ENCODE data around the gene TMOD1. TPM values are rescaled to one million over a fixed set of nuclear protein-coding genes. Genes with fewer than 3 reads are reported as not detected.
"Not testable (repeated sequence)": the region's sequence is repeated elsewhere in the genome, so short reads cannot be mapped to it uniquely, and the experiment has no call there.

TMOD1 gene
- total and polyA plus RNA-seq, 2 of the 13 experiments (the other 11 are each of a cell fraction or from before 2014, with no cell fraction given) = 0.04 to 0.07 TPM

DNA sequence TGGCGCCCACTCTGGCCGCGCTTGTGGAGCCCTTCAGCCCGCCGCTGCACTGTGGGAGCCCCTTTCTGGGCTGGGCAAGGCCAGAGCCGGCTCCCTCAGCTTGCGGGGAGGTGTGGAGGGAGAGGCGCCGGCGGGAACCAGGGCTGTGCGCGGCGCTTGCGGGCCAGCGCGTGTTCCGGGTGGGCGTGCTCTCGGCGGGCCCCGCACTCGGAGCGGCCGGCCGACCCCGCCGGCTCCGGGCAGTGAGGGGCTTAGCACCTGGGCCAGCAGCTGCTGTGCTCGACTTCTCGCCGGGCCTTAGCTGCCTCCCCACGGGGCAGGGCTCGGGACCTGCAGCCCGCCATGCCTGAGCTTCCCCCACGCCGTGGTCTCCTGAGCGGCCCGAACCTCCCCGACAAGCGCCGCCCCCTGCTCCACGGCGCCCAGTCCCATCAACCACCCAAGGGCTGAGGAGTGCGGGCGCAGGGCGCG lies 72.7 kb downstream of the TMOD1 start:
- H3K4me2 ChIP-seq (ENCODE audit: low read depth, low read length); POLR2A ChIA-PET; intact Hi-C loops (cut with micrococcal nuclease; ENCODE audit: unreplicated experiment); H4K20me1 ChIP-seq (ENCODE audit: insufficient read depth, low read length); CTCF ChIA-PET (ENCODE audit: low intra/inter-chr PET ratio, low total read pairs); H3K79me2 ChIP-seq (ENCODE audit: insufficient read depth, low read length); in situ Hi-C loops (cut with HindIII; ENCODE audit: extremely low pct_ligation_motif_present, low pct_unique_long_range_greater_than_20kb); H3K36me3 ChIP-seq (replicated peaks in 1 of 2; ENCODE audit: control insufficient read depth in 1 of 2, insufficient read depth in 2 of 2, low read length in 2 of 2); H3K4me3 ChIP-seq (replicated peaks in 1 of 3; ENCODE audit: insufficient read depth in 1 of 3, low read depth in 2 of 3, low read length in 3 of 3); H2AFZ ChIP-seq (ENCODE audit: low read length); FAIRE-seq; H3K4me1 ChIP-seq (ENCODE audit: insufficient read depth, low read length); ATAC-seq; H3K27me3 ChIP-seq (ENCODE audit: control insufficient read depth in 1 of 2, insufficient read depth in 2 of 2, low read length in 2 of 2); H3K9ac ChIP-seq (ENCODE audit: insufficient read depth, low read depth, low read length); H3K27ac ChIP-seq (ENCODE audit: extremely low read length, insufficient read depth, low read length); BruUV-seq (replicated peaks); H3K9me3 ChIP-seq (ENCODE audit: low read length); DNase-seq (ENCODE audit: low spot score): not testable (repeated sequence)
- TF ChIP-seq, protein P1, sequence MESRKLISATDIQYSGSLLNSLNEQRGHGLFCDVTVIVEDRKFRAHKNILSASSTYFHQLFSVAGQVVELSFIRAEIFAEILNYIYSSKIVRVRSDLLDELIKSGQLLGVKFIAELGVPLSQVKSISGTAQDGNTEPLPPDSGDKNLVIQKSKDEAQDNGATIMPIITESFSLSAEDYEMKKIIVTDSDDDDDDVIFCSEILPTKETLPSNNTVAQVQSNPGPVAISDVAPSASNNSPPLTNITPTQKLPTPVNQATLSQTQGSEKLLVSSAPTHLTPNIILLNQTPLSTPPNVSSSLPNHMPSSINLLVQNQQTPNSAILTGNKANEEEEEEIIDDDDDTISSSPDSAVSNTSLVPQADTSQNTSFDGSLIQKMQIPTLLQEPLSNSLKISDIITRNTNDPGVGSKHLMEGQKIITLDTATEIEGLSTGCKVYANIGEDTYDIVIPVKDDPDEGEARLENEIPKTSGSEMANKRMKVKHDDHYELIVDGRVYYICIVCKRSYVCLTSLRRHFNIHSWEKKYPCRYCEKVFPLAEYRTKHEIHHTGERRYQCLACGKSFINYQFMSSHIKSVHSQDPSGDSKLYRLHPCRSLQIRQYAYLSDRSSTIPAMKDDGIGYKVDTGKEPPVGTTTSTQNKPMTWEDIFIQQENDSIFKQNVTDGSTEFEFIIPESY (CRISPR knock-in tag; IDR thresholded peaks at IDR 0.05) = 0 out of 2 replicates have a peak, but pooled peaks have one; percentile 12
- WGBS (ENCODE audit: low lambda C conversion rate) = 94% methylated on average over 19 of the region's 47 CpGs

DNA sequence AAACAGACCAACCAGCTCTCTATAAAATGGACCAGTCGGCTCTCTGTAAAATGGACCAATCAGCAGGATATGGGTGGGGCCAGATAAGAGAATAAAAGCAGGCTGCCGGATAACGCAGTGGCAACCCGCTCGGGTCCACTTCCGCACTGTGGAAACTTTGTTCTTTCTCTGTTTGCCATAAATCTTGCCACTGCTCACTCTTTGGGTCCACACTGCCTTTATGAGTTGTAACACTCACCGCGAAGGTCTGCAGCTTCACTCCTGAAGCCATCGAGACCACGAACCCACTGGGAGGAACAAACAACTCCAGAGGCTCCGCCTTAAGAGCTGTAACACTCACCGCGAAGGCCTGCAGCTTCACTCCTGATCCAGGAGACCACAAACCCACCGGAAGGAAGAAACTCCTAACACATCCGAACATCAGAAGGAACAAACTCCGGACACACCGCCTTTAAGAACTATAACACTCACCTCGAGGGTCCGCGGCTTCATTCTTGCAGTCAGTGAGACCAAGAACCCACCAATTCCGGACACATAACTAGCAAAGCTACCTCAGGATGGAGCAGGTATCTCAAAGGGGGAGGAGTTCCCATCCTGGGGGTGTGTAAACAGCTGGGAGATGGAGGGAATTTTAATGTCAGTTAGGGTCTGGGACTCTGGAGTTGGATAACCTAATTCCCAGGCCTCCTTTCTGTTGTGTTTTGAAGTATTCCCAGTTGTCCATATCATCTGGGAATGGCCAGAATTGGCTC lies 73.6 kb downstream of the TMOD1 start:
- 59% methylated on average over 21 of the region's 21 CpGs for WGBS (ENCODE audit: low lambda C conversion rate)
- POLR2A ChIA-PET; H3K4me3 ChIP-seq (replicated peaks in 1 of 3; ENCODE audit: insufficient read depth in 1 of 3, low read depth in 2 of 3, low read length in 3 of 3); H3K4me1 ChIP-seq (ENCODE audit: insufficient read depth, low read length); H3K36me3 ChIP-seq (replicated peaks in 1 of 2; ENCODE audit: control insufficient read depth in 1 of 2, insufficient read depth in 2 of 2, low read length in 2 of 2); H3K27ac ChIP-seq (ENCODE audit: extremely low read length, insufficient read depth, low read length); H2AFZ ChIP-seq (ENCODE audit: low read length); ATAC-seq; H4K20me1 ChIP-seq (ENCODE audit: insufficient read depth, low read length); H3K4me2 ChIP-seq (ENCODE audit: low read depth, low read length); H3K27me3 ChIP-seq (ENCODE audit: control insufficient read depth in 1 of 2, insufficient read depth in 2 of 2, low read length in 2 of 2); CTCF ChIA-PET (ENCODE audit: low intra/inter-chr PET ratio, low total read pairs); H3K9me3 ChIP-seq (ENCODE audit: low read length); intact Hi-C loops (cut with micrococcal nuclease; ENCODE audit: unreplicated experiment); BruUV-seq (replicated peaks); in situ Hi-C loops (cut with HindIII; ENCODE audit: extremely low pct_ligation_motif_present, low pct_unique_long_range_greater_than_20kb); H3K79me2 ChIP-seq (ENCODE audit: insufficient read depth, low read length); DNase-seq (ENCODE audit: low spot score); H3K9ac ChIP-seq (ENCODE audit: insufficient read depth, low read depth, low read length); FAIRE-seq: not testable (repeated sequence)
